ENCODE data around the gene PAK3.

PAK3 gene

GRCh38 chrX:111264385-111264784, 168.4 kb downstream of the PAK3 start:
- DNase-seq: no peak

- DNase-seq: no peak
Observed at GRCh38 chrX:111265486-111265885, 169.5 kb downstream of the PAK3 start.

- DNase-seq: no peak
Observed at GRCh38 chrX:111268506-111268905, 172.5 kb downstream of the PAK3 start.

DNA sequence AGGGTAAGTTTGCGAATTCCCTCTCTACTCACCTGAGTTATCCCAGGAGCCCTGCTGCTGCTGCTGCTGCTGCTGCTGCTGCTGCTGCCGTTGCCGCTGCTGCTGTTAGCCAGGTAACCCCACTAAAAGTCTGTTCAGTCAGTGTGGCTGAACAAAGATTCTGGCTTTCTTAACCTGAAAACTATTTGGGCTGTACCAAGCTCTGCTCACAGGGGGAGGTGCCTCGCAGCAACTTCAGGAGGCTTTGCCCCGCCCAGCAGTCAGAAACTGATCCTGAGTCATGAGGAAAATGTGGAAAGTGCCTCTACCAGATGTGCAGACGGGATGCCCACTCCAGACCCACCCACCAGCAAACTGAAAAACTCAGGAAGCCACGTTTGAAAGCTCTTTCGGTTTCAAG, 174.3 kb downstream of the PAK3 start, which contains the start of gene CAPN6:
TSS of gene CAPN6 (minus strand) at position 145 of the 400 bp plus-strand sequence. CDS start 6,547 bp downstream, outside the sequence.
- DNase-seq: no peak
